HG03520 (cell line): ENCODE results near the gene CNPY4.

Source experiments
- ATAC-seq: cut with Tn5 transposase; IDR thresholded peaks from one replicate; pipeline ENCODE4 v1.9.1; 2021; ENCODE audit warnings: mild to moderate bottlenecking, moderate library complexity; ENCODE audit not compliant: unreplicated experiment

Gene CNPY4

GRCh38 chr7:100166317-100166940 lies 47.0 kb downstream of the CNPY4 start:
- no peak for ATAC-seq

DNA sequence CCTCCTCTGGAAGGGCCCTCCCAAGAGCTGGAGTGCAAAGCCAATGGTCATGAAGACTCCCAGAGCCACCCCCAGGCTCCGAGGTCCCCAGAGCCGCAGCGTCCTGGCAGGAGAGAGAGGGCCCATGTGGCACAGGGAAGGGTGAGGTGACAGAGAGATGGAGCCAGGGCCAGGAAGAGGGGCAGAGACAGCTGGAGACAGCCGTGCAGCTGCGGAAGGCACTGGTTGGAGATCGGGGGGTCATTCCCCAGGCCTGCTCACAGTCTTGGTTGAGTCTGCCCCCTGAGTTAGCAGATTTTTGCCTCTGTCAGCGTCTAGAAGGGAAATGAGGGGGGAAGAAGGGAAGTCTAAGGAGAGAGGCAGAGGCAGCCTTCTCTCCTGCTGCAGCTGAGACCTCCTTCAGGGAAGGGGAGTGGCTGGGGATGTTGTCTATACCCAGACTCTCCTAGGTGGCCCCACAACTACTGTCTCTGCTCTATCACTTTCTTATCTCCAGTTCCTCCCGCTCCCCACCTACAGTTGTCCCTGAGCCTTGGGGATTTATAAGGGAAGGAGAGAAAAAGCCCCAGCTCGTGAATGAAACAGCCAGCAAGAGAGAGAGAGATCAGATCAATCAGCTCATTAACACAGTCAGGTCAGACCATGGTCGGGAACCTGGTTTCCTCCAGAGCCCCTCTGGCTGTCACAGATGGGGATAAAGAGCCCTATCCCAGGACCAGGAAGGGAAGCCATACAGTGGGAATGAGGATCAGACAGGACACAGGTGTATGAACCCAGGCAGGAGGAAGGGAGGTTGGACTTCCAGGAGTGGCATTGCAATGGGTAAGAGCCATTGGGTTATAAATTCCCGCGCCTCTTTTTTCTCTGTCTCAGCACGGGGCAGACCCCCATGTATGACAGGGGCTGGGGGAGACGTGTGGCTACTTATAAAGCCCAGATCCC lies 47.8 kb downstream of the CNPY4 start:
- no peak for ATAC-seq

GRCh38 chr7:100167912-100168323 lies 48.5 kb downstream of the CNPY4 start:
- no peak for ATAC-seq

DNA sequence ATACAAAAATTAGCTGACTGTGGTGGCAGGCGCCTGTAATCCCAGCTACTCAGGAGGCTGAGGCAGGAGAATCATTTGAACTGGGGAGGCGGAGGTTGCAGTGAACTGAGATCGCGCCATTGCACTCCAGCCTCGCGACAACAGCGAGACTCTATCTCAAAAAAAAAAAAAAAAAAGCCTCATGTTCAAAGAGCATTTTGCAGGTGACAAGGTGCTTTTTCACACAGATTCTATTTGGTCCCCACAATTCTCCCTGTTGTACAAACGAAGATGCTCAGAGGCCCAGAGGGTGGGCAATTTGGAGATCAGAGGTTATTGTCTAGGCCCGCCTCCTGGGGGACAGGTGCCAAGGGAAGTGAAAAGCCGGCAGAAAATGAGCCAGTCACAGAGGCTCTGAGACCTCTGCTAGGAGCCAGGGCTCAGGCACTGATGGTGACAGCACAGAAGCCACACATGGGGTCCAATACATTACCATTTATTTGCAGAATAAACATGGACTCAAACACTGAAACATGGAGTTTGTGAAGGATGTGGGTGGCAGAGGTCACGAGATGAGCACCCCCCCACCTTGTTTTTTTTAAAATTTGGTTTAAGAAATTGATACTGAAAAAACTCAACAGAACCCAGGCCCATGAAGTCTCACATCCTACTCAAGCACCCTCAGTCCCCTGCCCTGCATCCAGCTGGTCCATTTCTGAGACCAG lies 49.9 kb downstream of the CNPY4 start:
- no peak for ATAC-seq

GRCh38 chr7:100170101-100170897 lies 50.9 kb downstream of the CNPY4 start:
- no peak for ATAC-seq

- ATAC-seq: no peak
Observed at GRCh38 chr7:100171087-100171681, 51.8 kb downstream of the CNPY4 start.

DNA sequence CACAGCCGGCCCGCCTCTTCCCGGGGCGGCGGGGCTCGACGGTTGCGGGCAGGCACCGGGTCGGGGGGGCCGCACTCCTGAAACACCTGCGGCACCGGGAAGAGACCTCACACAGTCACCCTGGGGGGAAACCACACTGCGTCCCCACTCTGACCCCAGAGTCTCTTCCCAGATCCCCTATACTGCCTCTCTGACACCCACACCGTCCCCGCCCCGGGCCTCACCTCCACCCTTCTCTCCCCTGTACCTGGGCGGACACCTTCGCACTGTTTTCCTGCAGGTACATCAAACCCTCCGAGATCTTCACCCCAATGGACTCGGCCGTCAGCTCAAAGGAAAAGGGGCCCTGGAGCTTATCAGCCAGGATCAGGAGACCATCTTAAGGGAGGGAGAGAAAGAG lies 52.4 kb downstream of the CNPY4 start:
- ATAC-seq: no peak

GRCh38 chr7:100173806-100174495 lies 54.5 kb downstream of the CNPY4 start:
- no peak for ATAC-seq

DNA sequence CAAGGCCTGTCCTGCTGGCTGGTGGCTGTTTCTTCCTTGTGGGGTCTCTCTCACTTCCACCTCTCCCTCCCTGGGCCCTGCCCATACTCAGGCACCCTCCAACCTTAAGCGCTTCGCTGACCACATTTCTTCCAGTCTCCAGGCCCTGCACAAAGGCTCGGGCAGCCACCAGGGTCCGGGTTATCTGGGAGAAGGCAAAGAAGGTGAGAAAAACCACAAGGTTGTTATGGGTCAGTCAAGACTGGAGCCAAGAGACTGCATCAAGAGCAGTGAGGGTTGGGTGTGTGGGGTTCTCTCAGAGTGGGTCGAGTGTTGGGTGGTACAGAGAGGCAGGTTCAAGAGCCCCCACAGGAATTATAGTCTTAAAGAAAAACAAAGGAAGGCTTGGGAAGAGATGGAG lies 55.1 kb downstream of the CNPY4 start:
- no peak for ATAC-seq
